GM18498 (cell line): ENCODE data around the gene HEPACAM.

Experiments used
- ATAC-seq: cut with Tn5 transposase; IDR thresholded peaks from one replicate; pipeline ENCODE4 v1.9.1; 2021; ENCODE audit warnings: mild to moderate bottlenecking, moderate library complexity; ENCODE audit not compliant: unreplicated experiment

Gene HEPACAM

DNA sequence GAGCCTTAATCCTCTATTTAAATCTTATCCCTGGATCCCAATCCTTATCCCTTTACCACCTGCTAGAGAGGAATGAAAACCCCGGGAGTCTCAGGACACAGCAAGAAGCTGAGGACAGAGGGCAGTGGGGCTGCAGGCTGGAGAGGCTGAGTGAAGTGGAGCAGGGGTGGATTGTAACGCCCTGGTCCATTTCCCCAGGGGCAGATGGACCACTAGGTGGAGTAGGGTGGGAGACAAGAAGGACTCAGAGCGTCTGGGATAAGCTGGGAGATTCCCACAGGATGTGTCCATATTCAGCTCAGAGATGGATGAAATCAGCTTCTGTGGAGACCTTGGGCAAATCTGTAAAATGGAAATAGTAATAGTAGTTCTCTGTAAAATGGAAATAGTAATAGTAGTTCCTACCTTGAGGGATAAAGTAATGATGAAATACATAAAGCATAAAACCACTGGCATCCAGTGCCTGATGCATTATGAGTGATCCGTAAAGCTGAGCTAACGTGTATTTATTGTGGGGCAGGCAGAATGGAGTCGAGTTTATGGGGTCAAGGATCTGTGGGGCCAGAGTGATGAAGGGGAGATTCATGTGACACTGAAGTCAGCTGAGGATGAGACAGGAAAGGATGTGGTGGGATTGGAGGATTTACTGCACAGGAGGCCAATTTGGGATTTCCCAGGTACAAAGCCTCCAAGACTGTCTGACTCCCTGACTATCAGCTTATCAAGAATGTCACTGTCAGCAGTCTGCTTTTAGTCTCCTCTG, 36.3 kb downstream of the HEPACAM start:
- ATAC-seq = no peak

DNA sequence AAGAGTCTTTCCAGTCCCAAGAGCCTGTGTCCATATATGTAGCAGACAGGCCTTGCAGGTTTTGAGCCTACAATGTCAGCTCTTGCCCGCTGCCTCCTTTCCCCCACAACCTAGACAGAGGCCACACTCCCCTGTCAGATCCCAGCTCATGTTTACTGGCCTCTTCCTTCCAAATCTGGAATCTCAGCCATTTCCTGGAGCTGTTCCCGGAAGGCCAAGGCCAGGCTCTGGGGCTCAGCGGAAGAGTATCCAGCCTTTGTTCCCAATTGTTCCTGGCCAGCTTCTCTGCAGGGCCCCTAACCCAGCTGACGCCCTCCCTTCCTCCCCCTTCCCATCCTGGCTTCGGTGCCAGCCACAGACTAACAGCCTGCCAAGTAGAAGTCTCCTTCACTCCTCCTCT, 37.1 kb downstream of the HEPACAM start:
- ATAC-seq = no peak

DNA sequence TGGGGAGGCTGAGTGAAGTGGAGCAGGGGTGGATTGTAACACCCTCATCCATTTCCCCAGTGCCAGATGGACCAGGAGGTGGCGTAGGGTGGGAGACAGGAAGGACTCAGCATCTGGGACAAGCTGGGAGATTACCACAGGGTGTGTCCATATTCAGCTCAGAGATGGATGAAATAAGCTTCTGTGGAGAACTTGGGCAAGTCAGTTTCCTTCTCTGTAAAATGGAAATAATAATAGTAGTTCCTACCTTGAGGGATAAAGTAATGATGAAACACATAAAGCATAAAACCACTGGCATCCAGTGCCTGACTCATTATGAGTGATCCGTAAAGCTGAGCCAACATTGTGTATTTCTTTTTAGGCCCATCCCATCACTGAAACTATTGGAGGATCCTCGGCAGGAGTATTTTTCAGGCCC, 37.6 kb downstream of the HEPACAM start:
- ATAC-seq = no peak

DNA sequence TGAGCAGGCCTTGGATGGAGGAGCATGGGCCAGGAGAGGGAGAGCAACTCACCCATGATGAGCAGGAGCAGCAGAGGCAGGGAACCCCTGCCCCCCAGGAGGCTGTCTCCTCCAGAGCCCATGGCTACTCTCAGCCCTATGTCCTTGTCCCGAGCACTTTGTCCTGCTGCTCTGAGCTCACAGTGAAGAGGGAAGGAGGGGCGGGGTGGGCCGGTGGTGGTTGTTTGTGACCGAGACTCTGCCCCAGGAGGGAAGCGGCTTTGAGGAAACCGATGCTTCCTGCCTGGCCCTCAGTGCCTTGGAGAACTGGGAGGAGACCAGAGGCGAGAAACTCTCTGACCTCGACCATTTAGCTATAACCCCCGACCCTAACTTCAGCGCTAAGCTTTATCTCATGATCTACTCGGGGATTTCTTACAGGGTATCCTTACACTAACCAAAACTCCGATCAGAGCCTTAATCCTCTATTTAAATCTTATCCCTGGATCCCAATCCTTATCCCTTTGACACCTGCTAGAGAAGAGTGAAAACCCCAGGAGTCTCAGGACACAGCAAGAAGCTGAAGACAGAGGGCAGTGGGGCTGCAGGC, 38.1 kb downstream of the HEPACAM start, which contains the start of gene ROBO4:
Gene ROBO4 (minus strand): TSS at position 192 of the 589 bp plus-strand sequence. CDS start 70 bp downstream, at position 122.
- no peak for ATAC-seq

DNA sequence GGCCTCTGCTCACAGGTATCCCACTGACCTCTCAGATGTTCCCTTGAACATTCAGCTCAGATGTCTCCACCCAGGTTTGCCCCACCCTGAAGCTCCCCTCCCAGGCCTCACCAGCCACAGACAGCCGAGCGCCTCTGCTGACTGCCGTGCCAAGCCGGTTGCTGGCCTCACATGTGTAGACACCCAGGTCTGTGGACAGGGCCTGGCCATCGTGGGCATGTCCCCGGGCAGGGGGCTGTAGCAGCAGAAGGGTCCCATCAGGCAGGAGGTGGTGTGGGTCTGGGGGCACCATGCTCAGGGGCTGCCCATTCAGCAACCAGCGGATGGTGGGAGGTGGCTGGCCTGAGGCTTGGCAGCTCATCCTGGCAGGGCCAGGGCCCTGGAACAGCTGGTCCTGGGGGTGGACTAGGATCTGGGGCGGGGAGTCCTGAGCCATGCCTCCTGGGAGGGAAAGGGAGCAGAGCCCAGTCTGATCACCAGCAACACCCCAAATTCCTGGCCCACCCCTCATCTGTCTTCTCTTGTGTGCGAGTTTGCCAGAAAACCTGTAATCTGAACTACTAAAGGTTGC, 38.9 kb downstream of the HEPACAM start:
- no peak for ATAC-seq

DNA sequence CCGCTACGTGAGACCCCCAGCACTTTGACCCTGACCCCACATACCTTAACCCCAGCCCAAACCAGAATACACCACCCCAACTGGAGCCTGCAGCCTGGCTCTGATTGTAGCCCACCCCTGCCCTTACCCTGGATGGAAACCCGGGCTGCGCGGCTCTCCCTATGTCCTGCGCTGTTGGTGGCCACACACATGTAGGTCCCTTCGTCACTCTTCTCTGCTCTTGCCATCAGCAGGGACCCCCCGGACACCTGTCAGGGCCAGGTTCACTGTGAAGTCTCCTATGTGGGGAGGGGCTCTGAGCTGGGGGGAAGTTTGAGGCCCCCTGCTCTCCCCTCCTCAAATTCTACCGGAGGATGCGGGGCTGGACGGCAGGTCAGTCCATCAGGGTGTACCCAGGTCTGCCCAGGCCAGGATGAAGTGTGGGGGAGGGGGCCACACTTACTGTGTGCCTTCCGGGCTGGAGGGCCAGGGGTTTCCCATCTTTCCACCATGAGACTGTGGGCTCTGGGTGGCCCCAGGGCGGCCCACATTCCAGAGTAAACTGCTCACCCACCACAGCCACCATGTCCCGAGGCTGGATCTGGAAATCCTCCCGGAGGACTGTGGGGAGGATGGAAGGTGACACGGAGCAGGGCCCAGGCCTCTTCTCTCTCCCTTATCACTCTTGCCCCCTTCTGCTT, 39.6 kb downstream of the HEPACAM start:
- no peak for ATAC-seq

DNA sequence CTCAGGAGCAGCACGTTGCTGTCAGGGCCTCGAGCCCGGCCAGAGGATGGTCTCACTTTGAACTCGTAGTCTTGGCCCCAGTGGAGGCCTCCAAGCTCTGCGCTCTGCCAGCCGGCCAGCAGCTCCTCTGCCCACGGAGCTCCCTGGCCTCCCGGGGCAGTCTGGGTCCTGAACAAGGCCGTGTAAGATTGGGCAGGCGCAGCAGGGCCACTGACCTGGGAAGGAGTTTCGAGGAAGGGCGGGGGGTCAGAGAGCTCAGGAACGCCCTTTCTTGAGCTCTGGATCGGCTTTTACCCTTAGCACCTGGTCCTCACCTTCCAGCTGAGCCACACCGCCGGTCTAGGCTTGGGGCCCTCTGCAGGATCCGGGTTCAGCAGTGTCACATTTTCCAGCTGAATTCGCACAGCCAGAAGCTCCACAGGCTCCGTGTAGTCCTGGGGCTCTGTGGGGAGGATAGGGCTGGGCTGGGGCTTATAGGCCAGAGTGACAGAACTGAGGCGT, 40.3 kb downstream of the HEPACAM start:
- ATAC-seq = no peak

DNA sequence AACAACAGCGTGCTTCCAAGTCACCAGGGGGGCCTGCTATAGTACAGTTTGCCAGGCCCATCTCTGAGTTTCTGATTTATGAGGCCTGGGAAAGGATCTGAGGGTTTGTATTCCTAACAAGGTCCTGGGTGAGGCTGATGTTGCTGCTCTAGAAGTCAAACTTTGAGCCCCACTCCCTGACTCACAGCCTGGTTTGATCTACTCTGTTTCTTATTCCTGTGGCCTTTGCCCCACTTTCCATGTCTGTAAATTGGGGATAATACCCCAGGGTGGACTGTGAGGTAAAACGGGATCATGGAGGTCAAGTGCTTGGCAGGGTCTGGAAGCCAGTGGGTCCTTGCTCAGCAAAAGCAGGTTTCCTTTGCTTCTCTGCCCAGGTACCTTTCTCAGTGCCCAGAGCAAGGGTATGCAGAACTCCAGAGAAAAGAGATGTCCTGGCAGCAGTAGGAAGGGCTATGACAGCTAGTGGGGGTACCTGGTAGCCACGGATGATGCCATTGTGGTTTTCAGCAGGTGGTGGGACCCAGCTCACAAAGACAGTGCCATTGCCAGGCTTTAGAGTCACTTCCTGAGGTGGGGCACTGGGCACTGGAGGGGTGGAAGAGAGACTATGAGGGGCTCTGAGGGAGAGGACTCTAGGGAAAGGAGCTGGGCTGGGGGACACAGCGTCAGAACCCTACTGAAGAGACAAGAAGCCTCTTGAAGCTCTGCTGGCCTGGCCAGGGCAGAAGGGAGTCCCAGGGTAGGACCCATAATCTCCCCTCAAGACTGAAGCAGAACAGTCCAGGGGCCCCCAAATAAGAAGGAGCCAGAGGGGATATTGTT, 41.0 kb downstream of the HEPACAM start:
- no peak for ATAC-seq

DNA sequence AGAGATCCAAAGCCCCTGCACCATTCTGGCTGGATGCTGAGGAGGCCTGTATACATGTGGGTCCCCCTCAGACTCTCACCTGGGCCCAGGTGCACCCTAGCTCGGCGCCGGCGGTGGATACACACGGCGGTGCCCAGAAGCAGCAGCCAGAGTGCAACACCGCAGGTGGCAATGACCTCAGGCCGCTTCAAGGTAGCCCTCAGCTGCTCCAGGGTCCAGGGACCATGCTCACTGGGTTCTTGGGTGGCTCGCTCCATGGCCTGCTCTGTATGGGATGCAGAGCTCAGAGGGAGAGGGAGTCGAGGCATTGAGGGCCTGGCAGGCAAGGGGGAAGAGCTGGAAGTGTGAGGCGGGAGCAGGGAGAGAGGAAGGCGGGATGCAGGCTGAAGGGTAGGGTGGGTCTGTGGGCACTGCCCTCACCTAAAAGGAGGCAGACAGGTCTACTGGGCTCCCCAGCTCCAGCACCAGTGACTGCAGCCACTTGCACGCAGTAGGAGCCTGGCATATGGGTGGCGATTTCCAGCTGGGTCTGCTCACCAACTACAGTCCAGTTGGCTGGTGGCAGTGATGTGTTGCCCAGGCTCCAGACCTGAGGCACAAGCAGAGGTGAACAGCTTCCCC, 42.0 kb downstream of the HEPACAM start:
- no peak for ATAC-seq

DNA sequence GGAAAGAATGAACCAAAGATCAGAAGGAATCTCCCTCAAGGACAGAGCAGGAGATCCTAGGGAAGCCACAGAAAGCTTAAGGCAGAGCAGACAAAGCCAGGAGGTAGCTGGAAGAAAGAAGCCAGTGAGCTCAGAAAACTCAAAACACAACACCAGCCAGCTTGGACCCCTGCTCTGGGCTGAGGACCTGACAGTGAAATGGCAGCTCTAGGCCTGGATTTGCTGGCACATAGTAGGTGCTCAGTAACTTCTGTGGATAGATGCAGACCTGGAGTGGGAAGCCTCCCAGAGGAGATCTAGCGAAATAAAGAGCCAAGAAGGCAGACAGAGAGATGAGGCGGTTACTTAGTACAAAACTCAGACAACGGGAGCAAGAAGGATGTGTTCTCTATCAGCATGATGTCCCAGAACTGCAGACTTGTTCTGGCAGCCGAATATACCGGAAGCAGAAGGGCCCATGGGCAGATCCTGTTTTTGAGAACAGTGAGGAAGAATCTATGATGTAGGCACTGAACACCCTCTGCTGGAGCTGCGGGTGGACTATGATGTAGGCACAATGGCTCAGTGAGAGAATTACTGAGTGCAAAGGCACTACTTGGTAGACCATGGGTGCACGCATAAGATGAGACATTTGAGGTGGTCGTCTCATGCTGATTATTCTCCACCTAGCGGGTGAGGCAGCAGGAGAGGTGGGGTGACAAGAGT, 42.9 kb downstream of the HEPACAM start:
- ATAC-seq = no peak

DNA sequence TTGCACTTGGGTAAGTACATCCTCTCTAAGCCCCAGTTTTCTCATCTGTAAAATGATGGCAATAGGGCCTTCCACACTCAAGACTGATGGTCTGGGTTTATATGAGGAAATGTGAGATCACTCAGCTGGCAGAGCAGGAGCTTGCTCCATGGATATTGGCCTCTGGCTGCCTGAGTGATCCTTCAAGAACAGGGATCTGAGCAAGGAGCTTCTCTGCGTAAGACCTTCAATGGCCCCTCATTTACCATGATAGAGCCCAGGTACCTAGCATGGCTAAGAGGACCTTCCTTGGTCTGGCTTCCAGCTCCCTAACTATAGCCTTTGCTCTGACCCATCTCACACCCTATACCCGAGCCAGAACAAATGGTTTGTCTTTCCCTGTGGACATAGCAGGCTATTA, 43.7 kb downstream of the HEPACAM start:
- ATAC-seq = no peak

DNA sequence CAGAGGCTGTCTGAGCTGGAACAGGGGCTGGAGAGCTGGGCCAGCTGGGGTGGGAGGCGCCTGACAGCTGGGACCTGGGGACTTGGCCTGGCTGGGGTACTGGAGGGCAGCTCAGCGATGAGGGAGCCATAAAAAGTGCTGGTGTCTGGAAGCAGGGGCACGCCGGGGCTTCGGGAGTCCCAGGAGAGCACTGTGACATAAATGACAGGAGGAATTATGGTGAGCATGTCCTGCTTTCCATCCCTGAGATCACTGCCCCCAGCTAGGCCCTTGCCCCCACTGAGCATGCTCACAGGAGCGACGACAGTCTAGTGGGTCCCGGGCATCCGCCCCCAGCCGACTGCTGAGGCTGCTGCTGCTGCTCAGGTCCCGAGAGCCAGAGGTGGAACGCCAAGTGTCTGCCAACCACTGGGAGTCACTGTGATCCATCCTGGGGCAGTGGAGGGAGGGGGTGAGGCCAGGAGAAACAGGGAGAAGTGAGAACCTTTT, 44.4 kb downstream of the HEPACAM start:
- no peak for ATAC-seq

DNA sequence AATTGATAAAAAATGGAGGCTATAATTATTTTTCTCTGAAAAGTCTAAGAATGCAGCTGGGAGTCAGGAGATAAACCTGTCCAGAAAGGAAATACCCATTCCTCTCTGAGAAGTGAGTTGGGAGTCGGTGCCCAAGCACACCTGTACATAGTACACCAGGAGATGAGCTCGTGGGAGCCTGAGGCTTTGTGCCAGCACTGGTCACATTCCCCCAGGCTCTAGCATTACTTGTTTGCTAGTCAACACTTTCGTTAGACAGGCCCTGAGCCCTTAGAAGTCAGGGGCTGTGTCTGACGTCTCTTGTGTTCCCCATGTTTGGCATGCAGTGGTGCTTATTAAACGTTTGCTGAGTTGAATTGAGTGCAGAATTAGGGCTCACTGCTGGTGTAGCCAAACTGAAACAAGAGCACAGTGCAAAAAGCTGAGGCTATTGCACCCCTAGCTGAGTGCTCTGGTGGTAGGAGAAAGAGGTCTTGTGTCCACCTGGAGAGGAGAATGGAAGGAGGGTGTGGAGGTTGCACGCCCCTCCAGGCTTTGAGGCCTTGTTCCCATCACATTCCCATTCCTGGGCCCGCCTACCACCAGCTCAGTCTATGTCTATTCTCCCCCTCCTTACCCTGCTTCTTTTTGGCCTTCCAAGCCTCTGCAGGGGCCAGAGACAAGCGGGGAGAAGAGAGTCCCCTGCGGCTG, 45.0 kb downstream of the HEPACAM start:
- ATAC-seq = no peak

DNA sequence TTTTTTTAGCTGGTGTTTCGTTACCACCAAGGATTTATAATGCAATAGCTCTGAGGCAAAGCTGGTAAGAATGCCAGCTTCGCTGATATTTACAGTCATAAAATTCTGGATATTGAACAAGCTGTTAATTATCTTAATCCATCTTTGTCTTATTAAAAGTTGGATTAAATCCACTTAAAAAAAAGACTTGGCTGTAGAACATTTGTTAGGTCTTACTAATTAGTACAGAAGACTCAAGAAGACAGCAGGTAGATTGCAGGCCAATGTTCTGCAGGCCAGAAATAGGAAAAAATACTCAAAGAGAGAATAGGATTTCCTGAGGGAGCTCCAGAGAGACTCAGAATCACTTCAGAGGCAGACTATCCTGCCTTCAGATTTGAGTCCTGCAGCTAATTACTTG, 45.7 kb downstream of the HEPACAM start:
- ATAC-seq = no peak

DNA sequence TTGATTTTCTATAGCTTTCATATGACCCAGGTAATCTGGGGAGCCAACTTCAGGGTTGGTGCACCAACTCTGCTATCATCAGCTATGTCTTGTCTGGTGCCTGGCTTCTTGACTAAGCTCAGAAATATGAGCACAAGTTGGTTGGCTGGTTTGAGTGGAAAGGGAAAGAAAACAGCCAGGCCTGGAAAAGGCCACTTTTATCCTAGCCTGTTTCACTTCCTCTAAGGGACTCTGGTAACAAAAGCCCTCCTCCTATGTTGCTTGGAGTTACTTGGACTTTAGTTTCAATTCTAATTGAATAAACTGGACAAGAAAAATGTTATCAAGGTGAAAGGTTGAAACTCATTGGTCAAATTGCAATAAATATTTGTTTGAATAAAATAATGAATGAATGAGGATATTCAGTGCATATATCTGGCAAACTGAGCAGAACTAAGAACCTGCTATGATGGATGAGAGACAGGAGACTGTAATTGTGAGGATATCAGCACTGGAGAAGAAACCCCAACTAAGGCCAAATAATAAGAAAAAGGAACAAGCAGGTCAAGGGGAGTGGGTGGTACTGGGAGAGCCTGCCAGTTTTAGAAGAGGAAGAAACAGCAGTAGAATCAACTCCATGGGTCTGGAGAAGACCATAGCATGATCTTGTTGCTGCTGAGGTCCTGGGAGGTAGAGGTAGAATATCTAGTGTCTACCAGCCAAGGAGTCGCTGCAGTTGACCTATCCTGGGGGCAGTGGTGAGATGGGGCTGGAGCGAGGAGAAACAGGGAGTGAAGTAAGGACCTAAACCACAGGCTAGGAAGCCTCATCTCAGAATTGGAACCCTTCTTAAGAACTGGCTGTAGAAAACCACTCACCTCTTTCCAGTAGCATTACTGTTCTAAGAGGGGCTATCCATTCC, 46.4 kb downstream of the HEPACAM start:
- ATAC-seq = no peak

DNA sequence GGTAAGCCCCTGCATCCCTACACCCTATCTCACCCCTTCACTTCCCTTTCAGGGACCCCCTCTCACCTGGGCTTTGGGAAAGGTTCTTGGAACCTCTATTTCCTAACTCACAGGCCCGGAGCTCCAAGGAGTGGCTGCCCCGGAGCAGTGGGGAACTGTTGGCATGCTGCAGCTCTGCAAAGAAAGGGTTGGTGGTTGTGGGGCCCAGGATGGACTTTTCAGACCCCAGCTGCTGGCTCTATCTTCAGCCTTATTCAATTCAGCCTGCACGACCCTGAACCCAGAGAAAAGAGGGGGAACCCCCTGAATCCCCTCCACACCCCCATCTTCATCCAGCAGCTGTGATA, 48.2 kb downstream of the HEPACAM start:
- no peak for ATAC-seq

DNA sequence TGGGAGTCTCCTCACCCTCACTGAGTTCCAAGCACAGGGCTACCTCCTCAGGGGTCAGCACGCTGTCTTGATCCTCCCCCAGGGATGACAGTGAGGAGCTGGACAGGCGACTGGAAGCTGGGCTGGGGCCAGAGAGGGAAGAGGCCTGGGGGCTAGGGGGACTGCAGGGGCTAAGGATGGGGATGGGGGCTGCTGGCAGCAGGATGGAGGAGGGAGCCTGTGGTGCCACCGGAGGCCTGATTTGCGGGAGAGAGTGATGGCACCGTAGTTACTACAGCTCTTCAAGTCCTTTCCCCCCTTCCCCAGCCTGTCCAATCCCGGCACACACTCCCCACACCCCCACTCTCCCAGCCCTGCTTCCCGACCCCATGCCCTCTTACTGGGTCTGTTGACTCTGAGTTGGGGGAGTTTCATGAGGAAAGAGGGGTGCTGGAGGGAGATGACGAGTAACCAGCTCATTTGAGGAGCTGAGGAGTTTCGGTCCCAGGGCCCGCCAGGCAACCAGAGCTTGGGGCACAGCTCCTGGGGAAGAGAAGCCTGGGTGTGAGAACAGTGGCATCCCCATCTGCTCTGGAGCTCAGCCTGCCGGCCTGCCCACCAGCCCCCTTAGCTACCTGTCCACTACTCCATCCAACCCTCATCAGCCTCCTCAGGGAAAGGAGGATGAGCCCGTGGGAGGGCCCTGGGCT, 48.7 kb downstream of the HEPACAM start:
- no peak for ATAC-seq
